Gastrocnemius medialis (tissue), 4 donors: Measurements from ENCODE around the gene CMIP.

Source experiments
- CTCF ChIP-seq, 5 experiments: fragments of 450-650 bp in 3 of 5; fragments of 200-600 bp in 2 of 5; sonication (generic) in 2 of 5; IDR thresholded peaks in 4 of 5; conservative IDR thresholded peaks in 1 of 5; 1 replicate in 4 of 5; 2 replicates in 1 of 5; pipeline ENCODE4 v1.5.1; 2016 to 2019; ENCODE audit warnings: antibody characterized with exemption in 5 of 5, mild to moderate bottlenecking in 3 of 5, moderate library complexity in 3 of 5
- POLR2A ChIP-seq, 2 donors: fragments of 450-650 bp; IDR thresholded peaks; one replicate each; pipeline ENCODE4 v1.6.1; 2017; ENCODE audit warnings: antibody characterized with exemption in 2 of 2, mild to moderate bottlenecking in 2 of 2, moderate library complexity in 2 of 2

- no peak for TF ChIP-seq CTCF (IDR thresholded peaks at IDR 0.05 in 4 of 5, conservative IDR thresholded peaks at IDR 0.05 in 1 of 5)
- no peak for TF ChIP-seq POLR2A (IDR thresholded peaks at IDR 0.05)
Measured at GRCh38 chr16:81669473-81670350, 225.1 kb downstream of the CMIP start.
